HEK293T (cell line): Measurements from ENCODE around the gene SNX9.
"Not testable (repeated sequence)": the region's sequence is repeated elsewhere in the genome, so short reads cannot be mapped to it uniquely, and the experiment has no call there.

ENCODE experiments used
- ARNT ChIP-seq: fragments of 450-650 bp; IDR thresholded peaks from 2 replicates; pipeline ENCODE4 v1.6.1; 2017; ENCODE audit warnings: mild to moderate bottlenecking
- CTBP1 ChIP-seq: fragments of 450-650 bp; IDR thresholded peaks from 2 replicates; pipeline ENCODE4 v1.6.1; 2016; ENCODE audit warnings: borderline replicate concordance
- ELF4 ChIP-seq: fragments of 450-650 bp; IDR thresholded peaks from 2 replicates; pipeline ENCODE4 v1.6.1; 2017; ENCODE audit warnings: antibody characterized with exemption
- FOXA1 ChIP-seq: fragments of 450-650 bp; IDR thresholded peaks from 2 replicates; pipeline ENCODE4 v1.6.1; 2016; ENCODE audit warnings: mild to moderate bottlenecking
- FOXK2 ChIP-seq: fragments of 450-650 bp; IDR thresholded peaks from 2 replicates; pipeline ENCODE4 v1.6.1; 2016; ENCODE audit warnings: mild to moderate bottlenecking
- FOXM1 ChIP-seq: fragments of 450-650 bp; IDR thresholded peaks from 2 replicates; pipeline ENCODE4 v1.6.1; 2017; ENCODE audit warnings: mild to moderate bottlenecking, borderline replicate concordance
- L3MBTL2 ChIP-seq: fragments of 450-650 bp; conservative IDR thresholded peaks from 2 replicates; pipeline ENCODE4 v1.6.1; 2016; ENCODE audit warnings: mild to moderate bottlenecking
- LEF1 ChIP-seq: fragments of 450-650 bp; IDR thresholded peaks from 2 replicates; pipeline ENCODE4 v1.6.1; 2017; ENCODE audit warnings: mild to moderate bottlenecking, borderline replicate concordance
- NFRKB ChIP-seq: fragments of 450-650 bp; IDR thresholded peaks from 2 replicates; pipeline ENCODE4 v1.6.1; 2016; ENCODE audit warnings: mild to moderate bottlenecking, moderate library complexity
- SP1 ChIP-seq: fragments of 450-650 bp; IDR thresholded peaks from 2 replicates; pipeline ENCODE4 v1.6.1; 2017
- SUZ12 ChIP-seq: fragments of 450-650 bp; IDR thresholded peaks from 2 replicates; pipeline ENCODE4 v1.6.1; 2016; ENCODE audit warnings: mild to moderate bottlenecking
- TARDBP ChIP-seq: fragments of 450-650 bp; IDR thresholded peaks from 2 replicates; pipeline ENCODE4 v1.6.1; 2016
- TF ChIP-seq, protein P1 (sequence below): fragments of 450-650 bp; IDR thresholded peaks from 2 replicates; pipeline ENCODE4 v1.6.1; 2016

- not testable (repeated sequence) for TF ChIP-seq TARDBP, SP1, FOXK2, CTBP1, ARNT, FOXM1, SUZ12, NFRKB, FOXA1, L3MBTL2, ELF4, LEF1
- TF ChIP-seq, protein P1, sequence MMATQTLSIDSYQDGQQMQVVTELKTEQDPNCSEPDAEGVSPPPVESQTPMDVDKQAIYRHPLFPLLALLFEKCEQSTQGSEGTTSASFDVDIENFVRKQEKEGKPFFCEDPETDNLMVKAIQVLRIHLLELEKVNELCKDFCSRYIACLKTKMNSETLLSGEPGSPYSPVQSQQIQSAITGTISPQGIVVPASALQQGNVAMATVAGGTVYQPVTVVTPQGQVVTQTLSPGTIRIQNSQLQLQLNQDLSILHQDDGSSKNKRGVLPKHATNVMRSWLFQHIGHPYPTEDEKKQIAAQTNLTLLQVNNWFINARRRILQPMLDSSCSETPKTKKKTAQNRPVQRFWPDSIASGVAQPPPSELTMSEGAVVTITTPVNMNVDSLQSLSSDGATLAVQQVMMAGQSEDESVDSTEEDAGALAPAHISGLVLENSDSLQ: not testable (repeated sequence)
Measured at GRCh38 chr6:157799561-157799960, 23.5 kb upstream of the SNX9 start.
